ENCODE results near the gene ABCG1. TPM values are rescaled to one million over a fixed set of nuclear protein-coding genes. Genes with fewer than 3 reads are reported as not detected.

Gene ABCG1
- total and polyA plus RNA-seq, 2 donors (not counting 1 experiment from before 2014, with no cell fraction given) = under 0.01 to 0.12 TPM

GRCh38 chr21:42214081-42214750 is 4.7 kb upstream of the ABCG1 start:
- H3K79me2 ChIP-seq (ENCODE audit: control insufficient read depth, insufficient read depth, low read length) = no peaks in the 10 kb centered on the region
- H3K9me3 ChIP-seq (ENCODE audit: control insufficient read depth, insufficient read depth, low read depth, low read length) = no peaks in the 10 kb centered on the region
- no peaks in the 10 kb centered on the region for H3K4me1 ChIP-seq (ENCODE audit: control insufficient read depth, extremely low read depth, insufficient read depth, low read length)
- TF ChIP-seq CTCF (conservative IDR thresholded peaks at IDR 0.05 in 1 of 2, IDR thresholded peaks at IDR 0.05 in 1 of 2; ENCODE audit: low read depth in 1 of 2, low read length in 2 of 2) = no peak
- TF ChIP-seq EZH2 (IDR thresholded peaks at IDR 0.05; ENCODE audit: low read length, missing control alignments) = no peak
- no peak overlapping the region for H3K4me2 ChIP-seq (ENCODE audit: extremely low read depth, insufficient read depth, low read length)
- H3K9ac ChIP-seq (ENCODE audit: insufficient read depth, low read length) = no peak overlapping the region
- no peak overlapping the region for H3K4me3 ChIP-seq (replicated peaks in 1 of 4; ENCODE audit: control extremely low read depth in 1 of 4, insufficient read depth in 1 of 4, low read depth in 3 of 4, low read length in 4 of 4)
- H3K27ac ChIP-seq (ENCODE audit: insufficient read depth, low read length) = no peak overlapping the region
- H2AFZ ChIP-seq (ENCODE audit: low read length) = no peak overlapping the region
- DNase-seq (ENCODE audit: low read depth in 2 of 2) = no peak
- H4K20me1 ChIP-seq (ENCODE audit: control insufficient read depth, extremely low read depth, insufficient read depth, low read length) = no peaks in the 10 kb centered on the region
- H3K27me3 ChIP-seq (ENCODE audit: control insufficient read depth, insufficient read depth, low read length) = peaks cover 7% of the 10 kb centered on the region
- H3K36me3 ChIP-seq (ENCODE audit: control insufficient read depth, insufficient read depth, low read length) = no peaks in the 10 kb centered on the region

- Histone ChIP-seq H3K4me1 (ENCODE audit: control insufficient read depth, extremely low read depth, insufficient read depth, low read length) (no peaks in the 10 kb centered on the region), H3K27me3 (ENCODE audit: control insufficient read depth, insufficient read depth, low read length) (peaks cover 9% of the 10 kb centered on the region), H3K4me2 (ENCODE audit: extremely low read depth, insufficient read depth, low read length) (no peak overlapping the region), H3K4me3 (replicated peaks in 1 of 4; ENCODE audit: control extremely low read depth in 1 of 4, insufficient read depth in 1 of 4, low read depth in 3 of 4, low read length in 4 of 4) (no peak overlapping the region), H3K9ac (ENCODE audit: insufficient read depth, low read length) (no peak overlapping the region), H3K9me3 (ENCODE audit: control insufficient read depth, insufficient read depth, low read depth, low read length) (no peaks in the 10 kb centered on the region), H3K79me2 (ENCODE audit: control insufficient read depth, insufficient read depth, low read length) (no peaks in the 10 kb centered on the region), H3K36me3 (ENCODE audit: control insufficient read depth, insufficient read depth, low read length) (no peaks in the 10 kb centered on the region), H3K27ac (ENCODE audit: insufficient read depth, low read length) (no peak overlapping the region), H4K20me1 (ENCODE audit: control insufficient read depth, extremely low read depth, insufficient read depth, low read length) (no peaks in the 10 kb centered on the region), H2AFZ (ENCODE audit: low read length) (no peak overlapping the region)
- TF ChIP-seq CTCF (conservative IDR thresholded peaks at IDR 0.05 in 1 of 2, IDR thresholded peaks at IDR 0.05 in 1 of 2; ENCODE audit: low read depth in 1 of 2, low read length in 2 of 2) = no peak
- no peak for TF ChIP-seq EZH2 (IDR thresholded peaks at IDR 0.05; ENCODE audit: low read length, missing control alignments)
- no peak for DNase-seq (ENCODE audit: low read depth in 2 of 2)
Measured at GRCh38 chr21:42214921-42215320, 4.0 kb upstream of the ABCG1 start.

- Histone ChIP-seq H4K20me1 (ENCODE audit: control insufficient read depth, extremely low read depth, insufficient read depth, low read length) (no peaks in the 10 kb centered on the region), H3K4me1 (ENCODE audit: control insufficient read depth, extremely low read depth, insufficient read depth, low read length) (no peaks in the 10 kb centered on the region), H3K79me2 (ENCODE audit: control insufficient read depth, insufficient read depth, low read length) (no peaks in the 10 kb centered on the region), H2AFZ (ENCODE audit: low read length) (no peak overlapping the region), H3K27me3 (ENCODE audit: control insufficient read depth, insufficient read depth, low read length) (peaks cover 9% of the 10 kb centered on the region), H3K4me3 (replicated peaks in 1 of 4; ENCODE audit: control extremely low read depth in 1 of 4, insufficient read depth in 1 of 4, low read depth in 3 of 4, low read length in 4 of 4) (no peak overlapping the region), H3K27ac (ENCODE audit: insufficient read depth, low read length) (no peak overlapping the region), H3K9me3 (ENCODE audit: control insufficient read depth, insufficient read depth, low read depth, low read length) (no peaks in the 10 kb centered on the region), H3K36me3 (ENCODE audit: control insufficient read depth, insufficient read depth, low read length) (no peaks in the 10 kb centered on the region), H3K4me2 (ENCODE audit: extremely low read depth, insufficient read depth, low read length) (no peak overlapping the region), H3K9ac (ENCODE audit: insufficient read depth, low read length) (no peak overlapping the region)
- TF ChIP-seq EZH2 (IDR thresholded peaks at IDR 0.05; ENCODE audit: low read length, missing control alignments) (no peak), CTCF (conservative IDR thresholded peaks at IDR 0.05 in 1 of 2, IDR thresholded peaks at IDR 0.05 in 1 of 2; ENCODE audit: low read depth in 1 of 2, low read length in 2 of 2) (no peak)
- no peak for DNase-seq (ENCODE audit: low read depth in 2 of 2)
Measured at GRCh38 chr21:42215942-42216725, 2.8 kb upstream of the ABCG1 start.
